DMS53 treated with DMSO at 0.1 percent for 48 hours (cell line): Measurements from ENCODE around the gene CACFD1.

Experiments
- DNase-seq: peaks from one replicate; lab custom pipeline; 2025; ENCODE audit not compliant: unreplicated experiment; lab: John Stamatoyannopoulos, UW

The CACFD1 gene

GRCh38 chr9:133515615-133516255 is 56.0 kb downstream of the CACFD1 start:
- DNase-seq: no peak

- no peak for DNase-seq
These were observed 56.6 kb downstream of the CACFD1 start for GRCh38 chr9:133516256-133516960.

GRCh38 chr9:133516961-133517350 is 57.2 kb downstream of the CACFD1 start:
- no peak for DNase-seq

- no peak for DNase-seq
These were observed 57.9 kb downstream of the CACFD1 start for GRCh38 chr9:133517711-133518110.

GRCh38 chr9:133518200-133518599 is 58.4 kb downstream of the CACFD1 start:
- DNase-seq: no peak

GRCh38 chr9:133518706-133519449 is 59.1 kb downstream of the CACFD1 start:
- no peak for DNase-seq

GRCh38 chr9:133519693-133520092 is 59.9 kb downstream of the CACFD1 start:
- DNase-seq: no peak

GRCh38 chr9:133520121-133520835 is 60.5 kb downstream of the CACFD1 start:
- DNase-seq: no peak
